ENCODE data around the gene SLX4IP. TPM values are rescaled to one million over a fixed set of nuclear protein-coding genes. Genes with fewer than 3 reads are reported as not detected.

SLX4IP gene
- total RNA-seq, 4 donors from 2014 or later, result 6.3 to 8.3 (median 7.4) TPM

GRCh38 chr20:10508060-10508459 is 73.0 kb downstream of the SLX4IP start:
- Histone ChIP-seq H3K4me3 (replicated peaks in 1 of 3) (no peak overlapping the region), H3K27me3 (no peaks in the 10 kb centered on the region), H3K9me3 (no peaks in the 10 kb centered on the region), H3K4me1 (peaks cover 26 to 60% of the 10 kb centered on the region in 2 donors), H3K27ac (peak overlapping the region in 1 of 3 donors; percentile 72), H3K36me3 (no peaks in the 10 kb centered on the region)
- intact Hi-C loops (cut with DNase I), result no loop called here
- DNase-seq, result peak in 1 of 2 donors; percentile 33
- TF ChIP-seq CTCF (IDR thresholded peaks at IDR 0.05), result no peak
- TF ChIP-seq POLR2A (IDR thresholded peaks at IDR 0.05), result no peak
- 86 to 91% methylated on average over 3 to 4 of the region's 4 CpGs for WGBS, 2 donors

DNA sequence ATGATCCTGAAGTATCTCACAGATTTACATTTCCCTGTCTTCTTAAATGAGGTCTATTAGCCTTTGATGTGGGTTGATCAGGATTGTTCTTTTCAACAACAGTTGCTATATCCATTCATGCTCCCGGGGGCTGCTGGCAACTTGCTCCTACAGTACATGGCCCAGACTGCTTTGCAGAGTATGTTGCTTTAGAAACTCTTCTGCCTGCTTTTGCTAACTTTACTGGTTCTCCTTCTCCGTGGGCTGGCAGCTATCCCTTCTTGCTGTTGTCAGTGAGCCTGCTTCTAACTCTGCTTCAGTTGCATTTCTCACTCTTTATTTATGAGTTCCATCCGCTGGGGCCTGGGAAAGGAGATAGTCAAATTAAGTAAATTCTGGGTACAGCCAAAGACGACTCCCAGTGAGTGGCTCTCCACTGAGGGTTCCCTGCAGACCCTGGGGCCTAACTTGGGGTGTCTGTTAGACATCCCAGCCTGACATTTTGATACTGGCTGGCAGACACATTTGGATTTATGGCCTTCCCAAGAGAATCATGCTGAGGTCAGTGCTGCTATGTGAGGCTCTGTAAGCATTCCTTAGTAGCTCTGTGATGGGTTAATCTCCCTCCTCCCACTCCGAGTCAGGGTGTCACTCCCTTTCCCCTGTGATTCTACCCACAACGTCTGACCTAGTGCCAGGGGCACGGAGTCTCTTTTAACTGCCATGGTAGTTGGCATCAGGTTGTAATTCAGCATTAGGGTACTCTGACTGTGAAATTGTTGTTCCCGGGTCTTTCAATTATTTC is 73.6 kb downstream of the SLX4IP start:
- no peak for TF ChIP-seq CTCF (IDR thresholded peaks at IDR 0.05)
- no peak for TF ChIP-seq POLR2A (IDR thresholded peaks at IDR 0.05)
- peak overlapping the region; percentile 44 to 72 (median 46) for H3K27ac ChIP-seq
- no peak overlapping the region for H3K4me3 ChIP-seq (replicated peaks in 1 of 3)
- peaks cover 26 to 60% of the 10 kb centered on the region in 2 donors for H3K4me1 ChIP-seq
- no peaks in the 10 kb centered on the region for H3K9me3 ChIP-seq
- no peaks in the 10 kb centered on the region for H3K36me3 ChIP-seq
- intact Hi-C loops (cut with DNase I), result no loop called here
- H3K27me3 ChIP-seq, result no peaks in the 10 kb centered on the region
- 61 to 73% methylated on average over 8 of the region's 8 CpGs for WGBS, 2 donors
- DNase-seq, result peak in 1 of 2 donors; percentile 44

- WGBS, 2 donors, result 85 to 86% methylated on average over 6 of the region's 6 CpGs
- Histone ChIP-seq H3K27ac (peak overlapping the region in 2 of 3 donors; percentile 44 to 72), H3K27me3 (no peaks in the 10 kb centered on the region), H3K4me1 (peaks cover 26 to 56% of the 10 kb centered on the region in 2 donors), H3K4me3 (replicated peaks in 1 of 3) (no peak overlapping the region), H3K36me3 (no peaks in the 10 kb centered on the region), H3K9me3 (no peaks in the 10 kb centered on the region)
- intact Hi-C loops (cut with DNase I), result no loop called here
- DNase-seq, result no peak
- TF ChIP-seq CTCF (IDR thresholded peaks at IDR 0.05) (no peak), POLR2A (IDR thresholded peaks at IDR 0.05) (no peak)
These were observed 74.3 kb downstream of the SLX4IP start for GRCh38 chr20:10509376-10509775.

DNA sequence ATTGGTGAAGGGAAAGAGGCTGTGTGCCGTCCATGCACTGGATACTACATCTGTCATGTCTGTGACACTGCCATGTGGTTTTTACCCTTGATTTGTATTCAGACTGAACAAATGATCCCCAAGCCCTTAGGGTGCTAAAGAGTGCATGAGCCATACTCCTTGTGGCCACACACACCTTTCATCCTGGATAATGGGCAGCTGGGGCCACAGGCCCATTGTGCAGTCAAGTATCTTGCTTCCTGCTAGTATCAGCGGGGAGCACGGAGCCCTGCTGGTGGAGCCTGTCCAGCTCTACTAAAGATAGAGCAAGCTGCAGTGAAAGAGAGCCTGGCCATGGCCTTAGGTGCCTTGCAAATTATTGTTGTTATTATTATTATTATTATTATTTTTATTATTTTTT is 75.1 kb downstream of the SLX4IP start:
- no peak for DNase-seq
- intact Hi-C loops (cut with DNase I), result no loop called here
- H3K27ac ChIP-seq, result no peak overlapping the region
- H3K27me3 ChIP-seq, result no peaks in the 10 kb centered on the region
- no peaks in the 10 kb centered on the region for H3K36me3 ChIP-seq
- no peaks in the 10 kb centered on the region for H3K9me3 ChIP-seq
- 98% methylated on average over 3 of the region's 3 CpGs for WGBS, 2 donors
- no peak overlapping the region for H3K4me3 ChIP-seq (replicated peaks in 1 of 3)
- H3K4me1 ChIP-seq, result peaks cover 18 to 49% of the 10 kb centered on the region in 2 donors
- TF ChIP-seq CTCF (IDR thresholded peaks at IDR 0.05) (no peak), POLR2A (IDR thresholded peaks at IDR 0.05) (no peak)

DNA sequence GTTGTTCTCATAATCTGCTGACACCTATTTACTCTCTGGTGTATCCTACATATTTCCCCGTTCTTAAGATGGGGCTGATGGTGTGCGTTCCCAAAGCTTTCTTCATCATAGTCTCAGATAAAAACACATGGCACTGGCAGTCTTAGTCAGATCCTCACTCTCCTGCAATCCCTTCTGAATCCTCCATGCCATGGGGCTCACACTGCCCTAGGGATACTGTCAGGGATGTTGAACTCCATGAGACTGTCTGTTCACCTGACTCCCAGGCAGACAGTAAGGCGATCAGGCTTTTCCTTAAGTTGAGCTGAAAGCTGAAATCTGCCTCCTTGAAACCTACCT is 76.0 kb downstream of the SLX4IP start:
- DNase-seq, result no peak
- Histone ChIP-seq H3K36me3 (no peaks in the 10 kb centered on the region), H3K4me3 (replicated peaks in 1 of 3) (no peak overlapping the region), H3K4me1 (peaks cover 11 to 40% of the 10 kb centered on the region in 2 donors), H3K27ac (peak overlapping the region; percentile 40 to 79 (median 74)), H3K27me3 (no peaks in the 10 kb centered on the region), H3K9me3 (no peaks in the 10 kb centered on the region)
- WGBS, 2 donors, result 74 to 78% methylated on average over 3 of the region's 3 CpGs
- TF ChIP-seq POLR2A (IDR thresholded peaks at IDR 0.05) (no peak), CTCF (IDR thresholded peaks at IDR 0.05) (no peak)
- intact Hi-C loops (cut with DNase I), result no loop called here
